Neuronal stem cell (in vitro differentiated cells): ENCODE data around the gene DDX6.
"Not testable (repeated sequence)": the region's sequence is repeated elsewhere in the genome, so short reads cannot be mapped to it uniquely, and the experiment has no call there.

Experiments used
- DNase-seq: peaks from one replicate; pipeline ENCODE4 v3.0.0-alpha.2; 2013; ENCODE audit warnings: low spot score
- H2AFZ ChIP-seq: one replicate; pipeline ENCODE4 v1.6.1; 2013; ENCODE audit warnings: mild to moderate bottlenecking, low read length, inconsistent platforms
- H2AK5ac ChIP-seq: 2 replicates; pipeline ENCODE4 v1.6.1; 2013; ENCODE audit warnings: low read depth, mild to moderate bottlenecking, inconsistent platforms, low read length, moderate library complexity, mixed read lengths
- H2BK120ac ChIP-seq: 2 replicates; pipeline ENCODE4 v1.6.1; 2013; ENCODE audit warnings: low read depth, mild to moderate bottlenecking, inconsistent platforms, low read length, moderate library complexity, mixed read lengths
- H2BK12ac ChIP-seq: one replicate; pipeline ENCODE4 v1.6.1; 2013; ENCODE audit warnings: low read length, inconsistent platforms
- H2BK15ac ChIP-seq: 2 replicates; pipeline ENCODE4 v1.6.1; 2013; ENCODE audit warnings: mild to moderate bottlenecking, low read length, inconsistent platforms, mixed read lengths
- H2BK5ac ChIP-seq: one replicate; pipeline ENCODE4 v1.6.1; 2013; ENCODE audit warnings: inconsistent platforms, mild to moderate bottlenecking, low read length, moderate library complexity
- H3K14ac ChIP-seq: one replicate; pipeline ENCODE4 v1.6.1; 2013; ENCODE audit warnings: low read length, inconsistent platforms
- H3K18ac ChIP-seq: 2 replicates; pipeline ENCODE4 v1.6.1; 2013; ENCODE audit warnings: low read length, inconsistent platforms
- H3K23ac ChIP-seq: 2 replicates; pipeline ENCODE4 v1.6.1; 2013; ENCODE audit warnings: low read depth, mild to moderate bottlenecking, mixed read lengths, low read length, inconsistent platforms; ENCODE audit not compliant: poor library complexity
- H3K27ac ChIP-seq: replicated peaks from 3 replicates; pipeline ENCODE4 v1.5.1; 2013; ENCODE audit warnings: low read length, inconsistent platforms
- H3K27me3 ChIP-seq, 3 experiments: 2 replicates each; pipeline ENCODE4 v1.6.1; 2013; ENCODE audit warnings: low read length in 3 of 3, mild to moderate bottlenecking in 2 of 3, inconsistent platforms in 1 of 3, low read depth in 1 of 3, mixed read lengths in 1 of 3, moderate library complexity in 1 of 3; ENCODE audit not compliant: control insufficient read depth in 3 of 3, insufficient read depth in 3 of 3
- H3K36me3 ChIP-seq, 2 donors: replicated peaks in 1 of 2; 2 replicates each; pipeline ENCODE4 v1.6.1; 2013; ENCODE audit warnings: low read length in 2 of 2; ENCODE audit not compliant: control insufficient read depth in 2 of 2, insufficient read depth in 2 of 2
- H3K4ac ChIP-seq: 2 replicates; pipeline ENCODE4 v1.6.1; 2013; ENCODE audit warnings: inconsistent platforms, mild to moderate bottlenecking, low read length, moderate library complexity
- H3K4me1 ChIP-seq, 2 donors: 1 replicate in 1 of 2; 2 replicates in 1 of 2; pipeline ENCODE4 v1.6.1; 2013; ENCODE audit warnings: low read length in 2 of 2, low read depth in 1 of 2; ENCODE audit not compliant: control insufficient read depth in 2 of 2, insufficient read depth in 1 of 2
- H3K4me2 ChIP-seq: one replicate; pipeline ENCODE4 v1.6.1; 2013; ENCODE audit warnings: mild to moderate bottlenecking, low read length, inconsistent platforms; ENCODE audit not compliant: insufficient read depth, poor library complexity, severe bottlenecking
- H3K4me3 ChIP-seq, 2 donors: 2 replicates each; pipeline ENCODE4 v1.5.1; 2013; ENCODE audit warnings: low read length in 2 of 2, mild to moderate bottlenecking in 2 of 2, inconsistent platforms in 1 of 2, moderate library complexity in 1 of 2
- H3K79me1 ChIP-seq: one replicate; pipeline ENCODE4 v1.6.1; 2013; ENCODE audit warnings: low read depth, mild to moderate bottlenecking, inconsistent platforms, low read length, moderate library complexity
- H3K9ac ChIP-seq: one replicate; pipeline ENCODE4 v1.6.1; 2013; ENCODE audit warnings: mild to moderate bottlenecking, low read depth, low read length, inconsistent platforms; ENCODE audit not compliant: poor library complexity
- H3K9me3 ChIP-seq, 2 donors: replicated peaks in 1 of 2; 2 replicates each; pipeline versions ENCODE3 to v1.6.1; 2013; ENCODE audit warnings: low read length in 2 of 2, mild to moderate bottlenecking in 2 of 2, inconsistent platforms in 1 of 2, low read depth in 1 of 2, mixed read lengths in 1 of 2, moderate library complexity in 1 of 2; ENCODE audit not compliant: control insufficient read depth in 2 of 2, insufficient read depth in 1 of 2
- H4K8ac ChIP-seq: one replicate; pipeline ENCODE4 v1.6.1; 2013; ENCODE audit warnings: low read depth, mild to moderate bottlenecking, inconsistent platforms, low read length, moderate library complexity
- H4K91ac ChIP-seq: one replicate; pipeline ENCODE4 v1.6.1; 2013; ENCODE audit warnings: low read length, low read depth, mild to moderate bottlenecking, inconsistent platforms; ENCODE audit not compliant: poor library complexity
- WGBS, 2 donors: extraction: QIAGEN DNeasy Blood & Tissue Kit; methylation state at CpG; one replicate each; pipeline ENCODE4 v1.1.7; 2013; ENCODE audit warnings: missing lambda C conversion rate in 2 of 2, mixed read lengths in 1 of 2; ENCODE audit not compliant: insufficient read length in 2 of 2, insufficient replicate concordance in 1 of 2; ENCODE audit errors: extremely low coverage in 2 of 2; 5-methylcytosine and 5-hydroxymethylcytosine counted together

Gene DDX6

DNA sequence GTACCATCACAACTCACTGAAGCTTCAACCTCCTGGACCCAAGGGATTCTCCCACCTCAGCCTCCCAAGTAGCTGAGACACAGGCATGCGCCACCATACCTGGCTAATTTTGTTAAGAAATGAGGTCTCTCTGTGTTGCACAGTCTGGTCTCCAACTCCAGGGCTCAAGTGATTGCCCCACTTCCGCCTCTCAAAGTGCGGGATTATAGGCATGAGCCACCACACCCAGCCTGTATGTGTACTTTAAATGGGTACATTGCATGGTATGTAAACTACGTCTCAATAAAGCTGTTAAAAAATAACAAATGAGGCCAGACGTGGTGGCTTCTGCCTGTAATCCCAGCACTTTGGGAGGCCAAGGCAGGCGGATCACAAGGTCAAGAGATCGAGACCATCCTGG is 36.2 kb upstream of the DDX6 start:
- Histone ChIP-seq H3K79me1 (no peaks in the 10 kb centered on the region), H3K18ac (no peak overlapping the region), H3K27ac (no peak overlapping the region), H3K9me3 (no peaks in the 10 kb centered on the region), H2BK15ac (no peak overlapping the region), H3K27me3 (peaks cover 0 to 3% (median 0%) of the 10 kb centered on the region in 3 experiments), H3K4me2 (no peak overlapping the region), H3K4me3 (no peak overlapping the region), H2BK120ac (no peak overlapping the region), H2AFZ (no peak overlapping the region), H3K4ac (no peak overlapping the region), H2AK5ac (no peak overlapping the region), H3K23ac (no peak overlapping the region), H3K36me3 (no peaks in the 10 kb centered on the region), H3K9ac (no peak overlapping the region), H4K91ac (no peak overlapping the region), H2BK12ac (no peak overlapping the region), H3K4me1 (no peaks in the 10 kb centered on the region), H2BK5ac (no peak overlapping the region), H4K8ac (no peak overlapping the region), H3K14ac (no peak overlapping the region)
- no CpG with 5 or more reads among the region's 7 CpGs for WGBS, 2 donors
- no peak for DNase-seq

DNA sequence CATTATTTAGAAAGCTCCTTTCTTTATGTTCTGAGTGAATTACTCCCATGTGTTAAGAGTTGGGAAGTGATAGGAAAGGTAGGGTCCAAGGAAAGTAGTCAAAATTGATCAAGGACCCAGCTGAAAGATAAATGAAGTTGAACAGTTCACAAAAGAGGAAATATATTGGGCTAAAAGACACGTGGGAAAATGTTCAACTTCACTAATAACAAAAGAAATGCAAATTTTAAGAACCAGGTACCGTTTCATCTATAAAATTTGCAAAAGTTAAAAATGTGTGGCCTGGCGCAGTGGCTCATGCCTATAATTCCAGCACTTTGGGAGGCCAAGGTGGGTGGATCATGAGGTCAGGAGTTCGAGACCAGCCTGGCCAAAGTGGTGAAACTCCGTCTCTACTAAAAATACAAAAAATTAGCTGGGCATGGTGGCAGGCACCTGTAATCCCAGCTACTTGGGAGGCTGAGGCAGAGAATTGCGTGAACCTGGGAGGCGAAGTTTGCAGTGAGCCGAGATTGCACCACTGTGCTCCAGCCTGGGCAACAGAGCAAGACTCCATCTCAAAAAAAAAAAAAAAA is 32.1 kb upstream of the DDX6 start:
- not testable (repeated sequence) for H2BK5ac ChIP-seq, DNase-seq, H3K9ac ChIP-seq, H2BK12ac ChIP-seq, H2BK15ac ChIP-seq, H4K91ac ChIP-seq, H4K8ac ChIP-seq, H3K4me3 ChIP-seq, H3K23ac ChIP-seq, H3K14ac ChIP-seq, H2AK5ac ChIP-seq, H3K18ac ChIP-seq, H3K9me3 ChIP-seq, H3K27ac ChIP-seq, H3K4me1 ChIP-seq, H3K4me2 ChIP-seq, H3K36me3 ChIP-seq, H3K79me1 ChIP-seq, H3K4ac ChIP-seq, H3K27me3 ChIP-seq, H2BK120ac ChIP-seq, H2AFZ ChIP-seq
- no CpG with 5 or more reads among the region's 8 CpGs for WGBS, 2 donors

DNA sequence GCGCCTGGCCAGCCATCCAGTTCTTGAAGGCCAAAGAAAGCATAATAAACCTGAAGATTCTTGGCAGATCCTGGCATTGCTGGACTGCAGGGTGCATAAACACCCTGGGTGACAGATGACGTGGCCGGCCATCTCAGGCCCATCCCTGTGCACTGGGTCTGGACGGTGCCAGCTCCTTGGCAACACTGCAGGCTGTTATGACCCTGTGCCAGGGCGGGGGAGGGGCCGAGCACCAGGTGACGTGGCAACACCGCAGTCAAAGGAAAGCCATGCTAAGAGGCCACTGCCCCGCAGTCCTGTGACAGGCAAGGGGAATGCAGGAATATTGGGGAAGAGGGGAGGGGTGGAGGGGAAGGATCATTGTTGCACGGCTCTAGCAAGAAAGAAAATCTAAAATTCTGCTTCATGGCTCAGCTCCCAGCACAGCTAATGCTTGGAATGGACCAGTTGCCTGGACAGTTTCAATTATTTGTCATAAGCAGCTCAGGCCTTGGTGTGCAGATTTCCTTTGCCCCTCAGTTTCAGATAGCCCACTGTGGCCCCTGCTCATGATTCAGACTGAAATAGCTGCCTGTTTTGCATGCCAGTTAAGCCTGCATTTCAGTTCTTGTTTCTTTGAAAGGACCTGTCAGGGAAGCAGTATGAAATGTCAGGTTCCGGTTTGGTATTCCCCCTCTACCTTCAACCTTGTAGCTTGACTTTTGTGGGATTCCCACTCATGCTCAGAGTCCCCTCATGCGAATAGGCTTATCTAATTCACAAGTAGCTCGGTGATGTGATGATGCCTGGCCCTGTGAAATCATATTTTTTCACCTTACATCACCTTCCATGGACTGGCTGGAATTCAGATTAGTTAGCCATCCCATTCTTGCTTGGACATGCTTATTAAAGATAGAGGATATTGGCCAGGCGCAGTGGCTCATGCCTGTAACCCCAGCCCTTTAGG is 29.7 kb upstream of the DDX6 start:
- Histone ChIP-seq H3K79me1 (no peaks in the 10 kb centered on the region), H2BK15ac (no peak overlapping the region), H3K36me3 (no peaks in the 10 kb centered on the region), H3K4me2 (no peak overlapping the region), H3K4ac (no peak overlapping the region), H3K27ac (no peak overlapping the region), H3K23ac (no peak overlapping the region), H3K4me1 (peaks cover 0 to 2% of the 10 kb centered on the region in 2 donors), H2BK120ac (no peak overlapping the region), H4K91ac (no peak overlapping the region), H3K14ac (no peak overlapping the region), H3K9me3 (no peaks in the 10 kb centered on the region), H4K8ac (no peak overlapping the region), H2AK5ac (no peak overlapping the region), H3K18ac (peak overlapping the region; percentile 6), H3K4me3 (no peak overlapping the region), H3K27me3 (peaks cover 0 to 1% (median 0%) of the 10 kb centered on the region in 3 experiments), H2BK12ac (no peak overlapping the region), H2BK5ac (no peak overlapping the region), H2AFZ (peak overlapping the region; percentile 51), H3K9ac (no peak overlapping the region)
- no CpG with 5 or more reads among the region's 14 CpGs for WGBS, 2 donors
- DNase-seq, result no peak

DNA sequence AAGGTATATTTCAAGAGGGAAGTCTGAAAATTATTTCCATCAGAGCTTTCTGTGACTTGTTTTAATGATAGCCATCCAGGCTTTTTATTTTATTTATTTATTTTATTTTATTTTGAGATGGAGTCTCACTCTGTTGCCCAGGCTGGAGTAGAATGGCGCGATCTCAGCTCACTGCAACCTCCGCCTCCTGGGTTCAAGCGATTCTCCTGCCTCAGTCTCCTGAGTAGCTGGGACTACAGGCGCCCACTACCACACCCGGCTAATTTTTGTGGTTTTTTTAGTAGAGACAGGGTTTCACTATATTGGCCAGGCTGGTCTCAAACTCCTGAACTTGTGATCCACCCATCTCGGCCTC is 29.0 kb upstream of the DDX6 start:
- H3K36me3 ChIP-seq, H3K23ac ChIP-seq, H3K9ac ChIP-seq, H3K18ac ChIP-seq, H2BK5ac ChIP-seq, H3K27ac ChIP-seq, H3K9me3 ChIP-seq, H4K91ac ChIP-seq, H2AK5ac ChIP-seq, DNase-seq, H3K4me2 ChIP-seq, H2BK15ac ChIP-seq, H2AFZ ChIP-seq, H4K8ac ChIP-seq, H2BK120ac ChIP-seq, H3K14ac ChIP-seq, H3K27me3 ChIP-seq, H3K4ac ChIP-seq, H3K4me3 ChIP-seq, H3K4me1 ChIP-seq, H2BK12ac ChIP-seq, H3K79me1 ChIP-seq: not testable (repeated sequence)
- WGBS, 2 donors, result no CpG with 5 or more reads among the region's 7 CpGs
